Measurements from ENCODE around the gene TANGO6. TPM values are rescaled to one million over a fixed set of nuclear protein-coding genes. Genes with fewer than 3 reads are reported as not detected.
A peak's percentile ranks its signal among the peaks of the same experiment; 100 is the strongest.
"Not testable (repeated sequence)": the region's sequence is repeated elsewhere in the genome, so short reads cannot be mapped to it uniquely, and the experiment has no call there.

Gene TANGO6
- total RNA-seq, 1 experiment from 2014 or later = 18.0 TPM

GRCh38 chr16:69126221-69126620 lies 282.9 kb downstream of the TANGO6 start:
- no TSS peak for BruUV-seq (replicated peaks)
- intact Hi-C loops (cut with micrococcal nuclease; ENCODE audit: unreplicated experiment) = no loop called here
- no peak for TF ChIP-seq CTCF (conservative IDR thresholded peaks at IDR 0.05; ENCODE audit: low read depth, low read length)
- no peak for TF ChIP-seq EZH2 (IDR thresholded peaks at IDR 0.05; ENCODE audit: borderline replicate concordance, low read depth, low read length, poor library complexity, severe bottlenecking)
- H3K4me3 ChIP-seq (ENCODE audit: low read depth, low read length, poor library complexity, severe bottlenecking) = no peak overlapping the region
- ChIA-PET CTCF (interaction anchor here (0.5 kb wide), 1 partner anchor 599 kb away, joined by 3 read pairs; no protein-coding TSS in a partner anchor), POLR2A (ENCODE audit: low non-redundant PET) (no interaction called here)
- peaks cover 17% of the 10 kb centered on the region for H3K4me1 ChIP-seq (ENCODE audit: insufficient read depth, low read length, poor library complexity, severe bottlenecking)
- H3K27me3 ChIP-seq (replicated peaks; ENCODE audit: insufficient read depth, low read depth, low read length, poor library complexity) = no peaks in the 10 kb centered on the region
- H3K9me3 ChIP-seq (ENCODE audit: low read depth, low read length, poor library complexity, severe bottlenecking) = no peaks in the 10 kb centered on the region
- no peak overlapping the region for H3K27ac ChIP-seq (ENCODE audit: low read depth, low read length, poor library complexity, severe bottlenecking)
- no peak for DNase-seq (ENCODE audit: low spot score)
- H3K36me3 ChIP-seq (ENCODE audit: insufficient read depth, low read length, poor library complexity, severe bottlenecking) = peaks cover 13% of the 10 kb centered on the region

- H3K4me3 ChIP-seq (ENCODE audit: low read depth, low read length, poor library complexity, severe bottlenecking); POLR2A ChIA-PET (ENCODE audit: low non-redundant PET); BruUV-seq (replicated peaks); CTCF ChIA-PET; DNase-seq (ENCODE audit: low spot score); H3K27ac ChIP-seq (ENCODE audit: low read depth, low read length, poor library complexity, severe bottlenecking); intact Hi-C loops (cut with micrococcal nuclease; ENCODE audit: unreplicated experiment); H3K9me3 ChIP-seq (ENCODE audit: low read depth, low read length, poor library complexity, severe bottlenecking); H3K27me3 ChIP-seq (replicated peaks; ENCODE audit: insufficient read depth, low read depth, low read length, poor library complexity): not testable (repeated sequence)
- H3K4me1 ChIP-seq (ENCODE audit: insufficient read depth, low read length, poor library complexity, severe bottlenecking) = peaks cover 17% of the 10 kb centered on the region
- peaks cover 13% of the 10 kb centered on the region for H3K36me3 ChIP-seq (ENCODE audit: insufficient read depth, low read length, poor library complexity, severe bottlenecking)
These were observed 283.5 kb downstream of the TANGO6 start for GRCh38 chr16:69126801-69127200.

GRCh38 chr16:69127966-69128510 lies 284.7 kb downstream of the TANGO6 start:
- Histone ChIP-seq H3K27me3 (replicated peaks; ENCODE audit: insufficient read depth, low read depth, low read length, poor library complexity) (no peaks in the 10 kb centered on the region), H3K4me3 (ENCODE audit: low read depth, low read length, poor library complexity, severe bottlenecking) (no peak overlapping the region), H3K27ac (ENCODE audit: low read depth, low read length, poor library complexity, severe bottlenecking) (no peak overlapping the region), H3K9me3 (ENCODE audit: low read depth, low read length, poor library complexity, severe bottlenecking) (no peaks in the 10 kb centered on the region), H3K36me3 (ENCODE audit: insufficient read depth, low read length, poor library complexity, severe bottlenecking) (peaks cover 13% of the 10 kb centered on the region), H3K4me1 (ENCODE audit: insufficient read depth, low read length, poor library complexity, severe bottlenecking) (peaks cover 17% of the 10 kb centered on the region)
- no TSS peak for BruUV-seq (replicated peaks)
- intact Hi-C loops (cut with micrococcal nuclease; ENCODE audit: unreplicated experiment) = no loop called here
- no peak for TF ChIP-seq EZH2 (IDR thresholded peaks at IDR 0.05; ENCODE audit: borderline replicate concordance, low read depth, low read length, poor library complexity, severe bottlenecking)
- no peak for TF ChIP-seq CTCF (conservative IDR thresholded peaks at IDR 0.05; ENCODE audit: low read depth, low read length)
- DNase-seq (ENCODE audit: low spot score) = no peak
- ChIA-PET POLR2A (ENCODE audit: low non-redundant PET) (no interaction called here), CTCF (no interaction called here)

GRCh38 chr16:69130461-69130860 lies 287.1 kb downstream of the TANGO6 start:
- ChIA-PET POLR2A (ENCODE audit: low non-redundant PET) (no interaction called here), CTCF (no interaction called here)
- intact Hi-C loops (cut with micrococcal nuclease; ENCODE audit: unreplicated experiment) = no loop called here
- BruUV-seq (replicated peaks) = no TSS peak
- peak overlapping the region; percentile 90 for H3K4me3 ChIP-seq (ENCODE audit: low read depth, low read length, poor library complexity, severe bottlenecking)
- H3K27me3 ChIP-seq (replicated peaks; ENCODE audit: insufficient read depth, low read depth, low read length, poor library complexity) = no peaks in the 10 kb centered on the region
- H3K9me3 ChIP-seq (ENCODE audit: low read depth, low read length, poor library complexity, severe bottlenecking) = no peaks in the 10 kb centered on the region
- TF ChIP-seq CTCF (conservative IDR thresholded peaks at IDR 0.05; ENCODE audit: low read depth, low read length) = no peak
- no peak for TF ChIP-seq EZH2 (IDR thresholded peaks at IDR 0.05; ENCODE audit: borderline replicate concordance, low read depth, low read length, poor library complexity, severe bottlenecking)
- H3K4me1 ChIP-seq (ENCODE audit: insufficient read depth, low read length, poor library complexity, severe bottlenecking) = peaks cover 17% of the 10 kb centered on the region
- no peak for DNase-seq (ENCODE audit: low spot score)
- H3K27ac ChIP-seq (ENCODE audit: low read depth, low read length, poor library complexity, severe bottlenecking) = peak overlapping the region; percentile 97
- H3K36me3 ChIP-seq (ENCODE audit: insufficient read depth, low read length, poor library complexity, severe bottlenecking) = peaks cover 13% of the 10 kb centered on the region
